ENCODE measurements around the gene CACNA2D1. TPM values are rescaled to one million over a fixed set of nuclear protein-coding genes. Genes with fewer than 3 reads are reported as not detected.
"Not testable (repeated sequence)": the region's sequence is repeated elsewhere in the genome, so short reads cannot be mapped to it uniquely, and the experiment has no call there.

The CACNA2D1 gene
- polyA plus RNA-seq, 1 experiment: 19.5 TPM

GRCh38 chr7:82435769-82436168 is 7.8 kb downstream of the CACNA2D1 start:
- POLR2A ChIA-PET: no interaction called here
- no peak for TF ChIP-seq CTCF (IDR thresholded peaks at IDR 0.05; ENCODE audit: low read depth, low read length)
- H3K4me3 ChIP-seq (ENCODE audit: low read depth, low read length): no peak overlapping the region
- H3K27ac ChIP-seq (ENCODE audit: low read depth, low read length): no peak overlapping the region
- no peak for DNase-seq (ENCODE audit: low read depth, low spot score)
- H3K9me3 ChIP-seq (ENCODE audit: control insufficient read depth, insufficient read depth, low read length): no peaks in the 10 kb centered on the region
- CTCF ChIA-PET: no interaction called here
- H3K27me3 ChIP-seq (ENCODE audit: control insufficient read depth, insufficient read depth, low read length): no peaks in the 10 kb centered on the region

GRCh38 chr7:82434275-82435022 is 9.1 kb downstream of the CACNA2D1 start:
- Histone ChIP-seq H3K27ac (ENCODE audit: low read depth, low read length) (no peak overlapping the region), H3K27me3 (ENCODE audit: control insufficient read depth, insufficient read depth, low read length) (no peaks in the 10 kb centered on the region), H3K4me3 (ENCODE audit: low read depth, low read length) (no peak overlapping the region), H3K9me3 (ENCODE audit: control insufficient read depth, insufficient read depth, low read length) (no peaks in the 10 kb centered on the region)
- ChIA-PET CTCF (no interaction called here), POLR2A (no interaction called here)
- DNase-seq (ENCODE audit: low read depth, low spot score): no peak
- no peak for TF ChIP-seq CTCF (IDR thresholded peaks at IDR 0.05; ENCODE audit: low read depth, low read length)

- CTCF ChIA-PET: no interaction called here
- Histone ChIP-seq H3K27me3 (ENCODE audit: control insufficient read depth, insufficient read depth, low read length) (no peaks in the 10 kb centered on the region), H3K4me3 (ENCODE audit: low read depth, low read length) (no peak overlapping the region), H3K27ac (ENCODE audit: low read depth, low read length) (no peak overlapping the region), H3K9me3 (ENCODE audit: control insufficient read depth, insufficient read depth, low read length) (no peaks in the 10 kb centered on the region)
- DNase-seq (ENCODE audit: low read depth, low spot score): no peak
- no peak for TF ChIP-seq CTCF (IDR thresholded peaks at IDR 0.05; ENCODE audit: low read depth, low read length)
- POLR2A ChIA-PET: no interaction called here
These were observed 10.1 kb downstream of the CACNA2D1 start for GRCh38 chr7:82433507-82433906.

GRCh38 chr7:82432743-82433142 is 10.8 kb downstream of the CACNA2D1 start:
- POLR2A ChIA-PET; H3K9me3 ChIP-seq (ENCODE audit: control insufficient read depth, insufficient read depth, low read length); H3K4me3 ChIP-seq (ENCODE audit: low read depth, low read length); H3K27me3 ChIP-seq (ENCODE audit: control insufficient read depth, insufficient read depth, low read length); CTCF ChIA-PET; DNase-seq (ENCODE audit: low read depth, low spot score); H3K27ac ChIP-seq (ENCODE audit: low read depth, low read length): not testable (repeated sequence)

- DNase-seq (ENCODE audit: low read depth, low spot score): peak; percentile 55
- no peak overlapping the region for H3K27ac ChIP-seq (ENCODE audit: low read depth, low read length)
- CTCF ChIA-PET: interaction anchor here (1.2 kb wide), 1 partner anchor 175 kb away, joined by 3 read pairs; no protein-coding TSS in a partner anchor
- POLR2A ChIA-PET: interaction anchor here (0.8 kb wide), 1 partner anchor 106 kb away, joined by 3 read pairs; no protein-coding TSS in a partner anchor
- no peaks in the 10 kb centered on the region for H3K9me3 ChIP-seq (ENCODE audit: control insufficient read depth, insufficient read depth, low read length)
- H3K27me3 ChIP-seq (ENCODE audit: control insufficient read depth, insufficient read depth, low read length): no peaks in the 10 kb centered on the region
- H3K4me3 ChIP-seq (ENCODE audit: low read depth, low read length): no peak overlapping the region
- TF ChIP-seq CTCF (IDR thresholded peaks at IDR 0.05; ENCODE audit: low read depth, low read length): no peak
These were observed 12.8 kb downstream of the CACNA2D1 start for GRCh38 chr7:82430500-82431465.
